ENCODE data around the gene MEA1. TPM values are rescaled to one million over a fixed set of nuclear protein-coding genes. Genes with fewer than 3 reads are reported as not detected.
A peak's percentile ranks its signal among the peaks of the same experiment; 100 is the strongest.

Gene MEA1
- total RNA-seq, 2 donors from 2014 or later: 29.6 to 50.3 TPM

- Histone ChIP-seq H3K27ac (no peak overlapping the region), H3K9me3 (no peaks in the 10 kb centered on the region), H3K4me3 (no peak overlapping the region), H3K27me3 (no peaks in the 10 kb centered on the region), H3K4me1 (peaks cover 0 to 45% of the 10 kb centered on the region in 2 donors), H3K36me3 (peaks cover 13% of the 10 kb centered on the region)
- TF ChIP-seq CTCF (IDR thresholded peaks at IDR 0.05): no peak
- DNase-seq (ENCODE audit: low spot score): no peak
Measured at GRCh38 chr6:42988486-42989020, 25.2 kb downstream of the MEA1 start.

- no peak overlapping the region for H3K27ac ChIP-seq
- no peaks in the 10 kb centered on the region for H3K27me3 ChIP-seq
- H3K36me3 ChIP-seq: peaks cover 13% of the 10 kb centered on the region
- no peak for DNase-seq (ENCODE audit: low spot score)
- no peaks in the 10 kb centered on the region for H3K9me3 ChIP-seq
- no peak overlapping the region for H3K4me3 ChIP-seq
- H3K4me1 ChIP-seq: peaks cover 0 to 49% of the 10 kb centered on the region in 2 donors
- no peak for TF ChIP-seq CTCF (IDR thresholded peaks at IDR 0.05)
Measured at GRCh38 chr6:42987533-42988451, 26.0 kb downstream of the MEA1 start.

- Histone ChIP-seq H3K27ac (peak overlapping the region; percentile 78 to 87), H3K4me1 (peaks cover 0 to 52% of the 10 kb centered on the region in 2 donors), H3K36me3 (peaks cover 8% of the 10 kb centered on the region), H3K27me3 (no peaks in the 10 kb centered on the region), H3K4me3 (peak overlapping the region; percentile 67 to 95), H3K9me3 (no peaks in the 10 kb centered on the region)
- no peak for TF ChIP-seq CTCF (IDR thresholded peaks at IDR 0.05)
- DNase-seq (ENCODE audit: low spot score): no peak
Measured at GRCh38 chr6:42984924-42985475, 28.7 kb downstream of the MEA1 start.

GRCh38 chr6:42984001-42984923 is 29.5 kb downstream of the MEA1 start, which contains the start of gene PPP2R5D:
TSS of gene PPP2R5D (plus strand) at chr6:42984570. CDS start at chr6:42984678, 108 bp downstream.
- H3K36me3 ChIP-seq: peaks cover under 1% of the 10 kb centered on the region
- no peaks in the 10 kb centered on the region for H3K27me3 ChIP-seq
- no peaks in the 10 kb centered on the region for H3K9me3 ChIP-seq
- peak; percentile 99 for DNase-seq (ENCODE audit: low spot score)
- peak within 1 kb of the TSS; percentile 67 to 95 for H3K4me3 ChIP-seq
- H3K27ac ChIP-seq: peak within 1 kb of the TSS; percentile 78 to 87
- H3K4me1 ChIP-seq: peaks cover 0 to 58% of the 10 kb centered on the region in 2 donors
- TF ChIP-seq CTCF (IDR thresholded peaks at IDR 0.05): no peak

- Histone ChIP-seq H3K4me1 (peaks cover 0 to 46% of the 10 kb centered on the region in 2 donors), H3K36me3 (no peaks in the 10 kb centered on the region), H3K9me3 (no peaks in the 10 kb centered on the region), H3K4me3 (no peak overlapping the region), H3K27me3 (no peaks in the 10 kb centered on the region), H3K27ac (no peak overlapping the region)
- DNase-seq (ENCODE audit: low spot score): no peak
- TF ChIP-seq CTCF (IDR thresholded peaks at IDR 0.05): no peak
Measured at GRCh38 chr6:42981836-42982235, 31.9 kb downstream of the MEA1 start.

Data from right atrium auricular region (tissue), 2 donors.